UCSD-AML1 (cell line): Measurements from ENCODE around the gene GPR42.

Experiments used
- DNase-seq: peaks from one replicate; lab custom pipeline; 2025; ENCODE audit not compliant: unreplicated experiment; lab: John Stamatoyannopoulos, UW

GPR42 gene

DNA sequence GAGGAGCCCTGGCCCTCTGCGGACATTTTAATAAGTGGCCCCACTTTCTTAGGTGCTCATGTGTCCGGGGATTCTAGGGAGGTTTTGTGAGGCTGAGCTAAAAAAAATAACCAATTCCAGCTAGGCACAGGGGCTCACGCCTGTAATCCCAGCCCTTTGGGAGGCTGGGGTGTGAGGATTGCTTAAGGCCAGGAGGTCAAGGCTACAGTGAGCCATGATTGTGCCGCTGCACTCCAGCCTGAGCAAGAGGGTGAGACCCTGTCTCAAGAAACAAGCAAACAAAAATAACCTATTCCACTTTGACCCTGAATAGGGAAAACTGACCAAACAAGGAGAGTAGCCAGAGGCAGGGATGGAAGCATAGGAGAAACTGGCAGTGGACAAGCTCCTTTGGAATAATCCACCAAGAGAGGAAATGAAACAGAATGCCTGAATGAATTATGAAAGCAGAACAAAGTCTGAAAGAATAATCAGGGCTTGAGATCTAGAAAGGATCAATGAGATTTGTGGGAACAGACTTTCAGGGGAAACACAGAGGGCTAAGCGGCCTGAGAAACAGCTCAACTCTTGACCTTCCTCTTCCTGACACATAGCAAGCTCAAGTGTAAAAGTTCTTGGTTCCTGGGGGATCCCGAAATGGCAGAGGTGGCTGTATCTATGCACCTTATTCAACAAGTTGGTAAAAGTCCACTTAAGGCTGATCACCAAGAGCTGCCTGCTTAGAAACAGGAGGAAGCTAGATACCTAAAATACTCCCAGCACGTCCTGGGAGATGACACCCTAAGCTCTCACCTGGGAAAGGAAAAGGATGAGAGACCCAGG lies 47.1 kb downstream of the GPR42 start:
- DNase-seq, result no peak

GRCh38 chr19:35419046-35419445 lies 48.2 kb downstream of the GPR42 start:
- no peak for DNase-seq

- no peak for DNase-seq
Observed at GRCh38 chr19:35419805-35420204, 48.9 kb downstream of the GPR42 start.

DNA sequence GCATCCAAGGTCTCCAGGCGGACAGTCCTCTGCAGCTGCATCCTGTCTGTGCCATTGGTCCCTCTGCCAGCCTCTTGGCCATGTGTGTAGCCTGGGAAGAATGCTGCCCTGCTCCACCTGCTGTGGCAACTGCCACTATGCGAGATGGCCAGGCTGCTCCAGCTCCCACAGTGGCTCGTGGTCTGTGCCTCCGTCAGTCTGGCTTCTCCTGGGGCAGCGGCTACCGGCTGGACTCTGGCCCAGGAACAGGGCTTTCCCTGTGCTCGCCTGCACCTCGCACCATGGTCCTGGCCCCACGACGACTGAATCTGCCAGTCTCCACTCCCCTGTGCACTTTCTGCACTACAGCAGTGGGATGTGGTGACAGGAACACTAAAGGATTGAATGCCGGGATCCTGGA lies 50.5 kb downstream of the GPR42 start:
- no peak for DNase-seq
